Erythroblast (primary cell): ENCODE results near the gene HRH4.

Experiments
- GATA1 ChIP-seq: IDR thresholded peaks from 2 replicates; pipeline ENCODE4 v1.6.1; 2011; ENCODE audit warnings: low read depth, mild to moderate bottlenecking, control low read depth, low read length, moderate library complexity
- POLR2A ChIP-seq: IDR thresholded peaks from 2 replicates; pipeline ENCODE4 v1.6.1; 2011; ENCODE audit warnings: mild to moderate bottlenecking, low read length

DNA sequence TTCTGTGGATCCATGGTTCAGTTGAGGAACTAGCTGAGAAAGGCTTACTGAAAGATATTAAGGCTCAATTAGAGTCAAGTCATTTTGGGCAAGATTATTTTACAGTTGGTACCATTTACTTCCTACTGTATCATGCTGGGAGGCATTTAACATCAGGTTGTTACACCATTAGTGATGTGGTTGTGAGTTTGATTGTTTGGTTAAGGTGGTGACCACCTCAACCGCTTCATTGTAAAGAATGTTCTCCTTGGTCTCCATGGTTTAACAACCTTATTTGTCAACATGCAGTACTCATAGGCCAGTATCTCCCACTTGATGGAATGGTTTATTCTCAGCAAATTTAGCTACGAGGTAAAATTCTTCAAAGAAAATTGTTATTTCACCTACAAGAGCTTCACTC, 34.1 kb downstream of the HRH4 start:
- no peak for TF ChIP-seq POLR2A
- TF ChIP-seq GATA1, result no peak
